Measurements from ENCODE around the gene MATN1. TPM values are rescaled to one million over a fixed set of nuclear protein-coding genes. Genes with fewer than 3 reads are reported as not detected.

Gene MATN1
- total RNA-seq, 2 experiments from 2014 or later, result 0.28 to 0.42 TPM

DNA sequence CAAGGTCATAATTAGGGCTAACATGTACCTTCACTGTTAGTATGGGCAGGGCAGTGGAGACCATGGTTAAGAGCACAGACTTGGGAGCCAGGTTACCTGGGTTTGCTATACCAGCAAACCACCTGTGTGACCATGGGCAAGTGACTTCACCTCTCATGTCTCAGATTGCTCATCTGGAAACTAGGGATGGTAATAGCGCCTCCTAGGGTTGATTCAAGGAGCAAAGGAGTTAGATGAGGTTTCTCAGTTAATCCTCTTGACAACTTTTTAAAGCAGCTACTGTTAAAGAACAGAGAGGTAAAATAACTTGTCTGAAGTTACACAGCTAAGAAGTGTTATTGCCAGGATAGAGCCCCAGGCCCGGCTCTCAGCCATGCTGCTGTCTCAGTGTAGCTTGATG is 790 bp upstream of the MATN1 start:
- DNase-seq (ENCODE audit: low spot score), result no peak
- ChIA-PET CTCF (ENCODE audit: unreplicated experiment) (interaction anchor here (1.6 kb wide), 1 partner anchor 26 kb away, joined by 4 read pairs; no protein-coding TSS in a partner anchor), POLR2A (interaction anchor here (1.6 kb wide), 1 partner anchor 30 kb away, joined by 4 read pairs; no protein-coding TSS in a partner anchor)
- Histone ChIP-seq H4K20me1 (ENCODE audit: insufficient read depth, low read length) (no peaks in the 10 kb centered on the region), H3K4me2 (ENCODE audit: low read length) (no peak overlapping the region), H3K4me1 (ENCODE audit: insufficient read depth, low read length, poor library complexity, severe bottlenecking) (peaks cover 31% of the 10 kb centered on the region), H3K79me2 (ENCODE audit: insufficient read depth, low read depth, low read length) (no peaks in the 10 kb centered on the region), H3K27ac (ENCODE audit: low read depth, low read length, poor library complexity, severe bottlenecking) (no peak overlapping the region), H2AFZ (ENCODE audit: low read length) (no peak overlapping the region), H3K9me3 (ENCODE audit: low read length) (no peaks in the 10 kb centered on the region), H3K4me3 (ENCODE audit: low read depth, low read length, poor library complexity, severe bottlenecking) (no peak overlapping the region), H3K9me2 (ENCODE audit: insufficient read depth, low read length) (no peaks in the 10 kb centered on the region), H3K36me3 (ENCODE audit: insufficient read depth, low read length) (no peaks in the 10 kb centered on the region)
- no TSS peak for BruUV-seq (replicated peaks)
- intact Hi-C loops (cut with micrococcal nuclease; ENCODE audit: unreplicated experiment), result no loop called here
- TF ChIP-seq EZH2phosphoT487 (IDR thresholded peaks at IDR 0.05; ENCODE audit: borderline replicate concordance, low read depth, low read length), result no peak
- TF ChIP-seq, protein P1, sequence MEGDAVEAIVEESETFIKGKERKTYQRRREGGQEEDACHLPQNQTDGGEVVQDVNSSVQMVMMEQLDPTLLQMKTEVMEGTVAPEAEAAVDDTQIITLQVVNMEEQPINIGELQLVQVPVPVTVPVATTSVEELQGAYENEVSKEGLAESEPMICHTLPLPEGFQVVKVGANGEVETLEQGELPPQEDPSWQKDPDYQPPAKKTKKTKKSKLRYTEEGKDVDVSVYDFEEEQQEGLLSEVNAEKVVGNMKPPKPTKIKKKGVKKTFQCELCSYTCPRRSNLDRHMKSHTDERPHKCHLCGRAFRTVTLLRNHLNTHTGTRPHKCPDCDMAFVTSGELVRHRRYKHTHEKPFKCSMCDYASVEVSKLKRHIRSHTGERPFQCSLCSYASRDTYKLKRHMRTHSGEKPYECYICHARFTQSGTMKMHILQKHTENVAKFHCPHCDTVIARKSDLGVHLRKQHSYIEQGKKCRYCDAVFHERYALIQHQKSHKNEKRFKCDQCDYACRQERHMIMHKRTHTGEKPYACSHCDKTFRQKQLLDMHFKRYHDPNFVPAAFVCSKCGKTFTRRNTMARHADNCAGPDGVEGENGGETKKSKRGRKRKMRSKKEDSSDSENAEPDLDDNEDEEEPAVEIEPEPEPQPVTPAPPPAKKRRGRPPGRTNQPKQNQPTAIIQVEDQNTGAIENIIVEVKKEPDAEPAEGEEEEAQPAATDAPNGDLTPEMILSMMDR (conservative IDR thresholded peaks at IDR 0.05; ENCODE audit: low read length), result peak; percentile 77

DNA sequence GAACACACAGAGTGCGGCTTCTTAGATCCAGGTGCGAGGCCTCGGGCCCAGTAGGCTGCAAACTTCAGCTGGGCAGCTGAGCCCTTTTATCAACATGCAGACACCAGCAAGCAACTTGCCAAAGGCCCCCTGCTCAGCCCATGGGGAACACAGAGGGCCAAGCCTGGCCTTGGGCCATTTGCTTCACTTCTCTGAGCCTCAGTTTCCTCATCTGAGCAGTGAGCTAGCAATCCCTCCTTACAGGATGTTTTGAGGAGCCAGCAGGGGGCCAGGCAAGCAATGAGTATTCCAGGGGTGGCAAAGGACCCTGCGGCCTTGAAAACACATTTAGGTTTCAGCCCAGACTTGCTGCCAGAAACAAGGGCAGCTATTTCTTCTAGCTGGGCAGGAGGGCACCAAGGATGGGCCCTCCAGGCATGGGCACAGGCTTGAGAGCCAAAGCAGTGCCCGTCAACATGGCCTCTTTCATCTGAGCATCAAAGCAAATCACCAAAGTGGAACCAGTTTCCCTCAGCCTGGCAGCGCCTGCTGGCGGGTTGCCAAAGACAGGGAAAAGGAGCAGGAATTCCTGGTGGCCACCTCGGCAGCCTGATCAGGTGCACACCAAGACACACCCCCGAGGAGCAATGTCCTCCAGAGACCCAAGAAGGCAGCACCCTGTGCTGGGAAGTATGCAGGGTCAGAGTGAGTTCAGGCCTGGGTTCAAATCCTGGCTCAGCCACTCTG is 1.4 kb downstream of the MATN1 start:
- BruUV-seq (replicated peaks), result no TSS peak
- H3K4me1 ChIP-seq (ENCODE audit: insufficient read depth, low read length, poor library complexity, severe bottlenecking), result peaks cover 28% of the 10 kb centered on the region

More for the DNA sequence above, 1.4 kb downstream of the MATN1 start:
- ChIA-PET POLR2A (interaction anchor here (2.0 kb wide), 1 partner anchor 52 kb away, joined by 4 read pairs; no protein-coding TSS in a partner anchor), CTCF (ENCODE audit: unreplicated experiment) (interaction anchor here (2.1 to 4.0 kb wide), 2 partner anchors 22 to 57 kb away, joined by 6 to 61 read pairs; no protein-coding TSS in a partner anchor)
- Histone ChIP-seq H3K9me2 (ENCODE audit: insufficient read depth, low read length) (no peaks in the 10 kb centered on the region), H3K9me3 (ENCODE audit: low read length) (no peaks in the 10 kb centered on the region), H3K79me2 (ENCODE audit: insufficient read depth, low read depth, low read length) (no peaks in the 10 kb centered on the region), H2AFZ (ENCODE audit: low read length) (no peak overlapping the region), H3K4me3 (ENCODE audit: low read depth, low read length, poor library complexity, severe bottlenecking) (no peak overlapping the region), H4K20me1 (ENCODE audit: insufficient read depth, low read length) (no peaks in the 10 kb centered on the region), H3K4me2 (ENCODE audit: low read length) (no peak overlapping the region), H3K36me3 (ENCODE audit: insufficient read depth, low read length) (no peaks in the 10 kb centered on the region), H3K27ac (ENCODE audit: low read depth, low read length, poor library complexity, severe bottlenecking) (no peak overlapping the region)
- DNase-seq (ENCODE audit: low spot score), result peak; percentile 45
- intact Hi-C loops (cut with micrococcal nuclease; ENCODE audit: unreplicated experiment), result no loop called here
- TF ChIP-seq, protein P1 (conservative IDR thresholded peaks at IDR 0.05; ENCODE audit: low read length), result peak; percentile 67
- no peak for TF ChIP-seq EZH2phosphoT487 (IDR thresholded peaks at IDR 0.05; ENCODE audit: borderline replicate concordance, low read depth, low read length)

All from OCI-LY7 (cell line).